Measurements from ENCODE around the gene ZAR1. TPM values are rescaled to one million over a fixed set of nuclear protein-coding genes. Genes with fewer than 3 reads are reported as not detected.

ZAR1 gene
- total RNA-seq, 1 experiment from 2014 or later = not detected

GRCh38 chr4:48518143-48518542 lies 28.1 kb downstream of the ZAR1 start:
- H3K36me3 ChIP-seq = peaks cover 8% of the 10 kb centered on the region
- no peaks in the 10 kb centered on the region for H3K9me3 ChIP-seq
- DNase-seq = no peak
- no peaks in the 10 kb centered on the region for H3K27me3 ChIP-seq
- H3K4me3 ChIP-seq = no peak overlapping the region

- Histone ChIP-seq H3K4me3 (no peak overlapping the region), H3K9me3 (no peaks in the 10 kb centered on the region), H3K36me3 (peaks cover 16% of the 10 kb centered on the region), H3K27me3 (no peaks in the 10 kb centered on the region)
- no peak for DNase-seq
Measured at GRCh38 chr4:48526406-48526805, 36.4 kb downstream of the ZAR1 start.

GRCh38 chr4:48538358-48538757 lies 48.3 kb downstream of the ZAR1 start:
- Histone ChIP-seq H3K36me3 (peaks cover 12% of the 10 kb centered on the region), H3K27me3 (no peaks in the 10 kb centered on the region), H3K4me3 (no peak overlapping the region), H3K9me3 (no peaks in the 10 kb centered on the region)
- no peak for DNase-seq

GRCh38 chr4:48539597-48539996 lies 49.5 kb downstream of the ZAR1 start:
- H3K9me3 ChIP-seq = no peaks in the 10 kb centered on the region
- peaks cover 17% of the 10 kb centered on the region for H3K36me3 ChIP-seq

GRCh38 chr4:48542888-48543287 lies 52.8 kb downstream of the ZAR1 start:
- Histone ChIP-seq H3K9me3 (no peaks in the 10 kb centered on the region), H3K36me3 (peaks cover 25% of the 10 kb centered on the region), H3K4me3 (no peak overlapping the region), H3K27me3 (no peaks in the 10 kb centered on the region)
- no peak for DNase-seq

More at GRCh38 chr4:48539597-48539996, 49.5 kb downstream of the ZAR1 start:
- Histone ChIP-seq H3K4me3 (no peak overlapping the region), H3K27me3 (no peaks in the 10 kb centered on the region)
- DNase-seq = no peak

- H3K27me3 ChIP-seq = no peaks in the 10 kb centered on the region
- peaks cover 25% of the 10 kb centered on the region for H3K36me3 ChIP-seq
Measured at GRCh38 chr4:48543796-48544195, 53.7 kb downstream of the ZAR1 start.

More at GRCh38 chr4:48543796-48544195, 53.7 kb downstream of the ZAR1 start:
- no peaks in the 10 kb centered on the region for H3K9me3 ChIP-seq
- H3K4me3 ChIP-seq = no peak overlapping the region
- no peak for DNase-seq

Other genes with a start within 250 kb of the ZAR1 start
- 0.86 and 0.99 TPM in 2 replicates for gene TEC, start 220.4 kb upstream of the ZAR1 start, total RNA-seq (2014; rRNA removed; shearing (Covaris generic); ENCODE audit: low replicate concordance)
- 14.5 and 18.2 TPM in 2 replicates for gene SLAIN2, start 148.7 kb upstream of the ZAR1 start, total RNA-seq (2014; rRNA removed; shearing (Covaris generic); ENCODE audit: low replicate concordance)
- not detected in 2 replicates for gene SLC10A4, start 6.9 kb upstream of the ZAR1 start, total RNA-seq (2014; rRNA removed; shearing (Covaris generic); ENCODE audit: low replicate concordance)